ENCODE results near the gene DCC.

DCC gene

GRCh38 chr18:53408271-53408670 is 1068.3 kb downstream of the DCC start:
- H3K27ac ChIP-seq: no peak overlapping the region
- TF ChIP-seq CTCF (conservative IDR thresholded peaks at IDR 0.05): no peak

GRCh38 chr18:53411511-53411910 is 1071.5 kb downstream of the DCC start:
- no peak for TF ChIP-seq CTCF (conservative IDR thresholded peaks at IDR 0.05)
- H3K27ac ChIP-seq: no peak overlapping the region

GRCh38 chr18:53417003-53417402 is 1077.0 kb downstream of the DCC start:
- H3K27ac ChIP-seq: no peak overlapping the region
- TF ChIP-seq CTCF (conservative IDR thresholded peaks at IDR 0.05): no peak

- H3K27ac ChIP-seq: no peak overlapping the region
- no peak for TF ChIP-seq CTCF (conservative IDR thresholded peaks at IDR 0.05)
These were observed 1081.9 kb downstream of the DCC start for GRCh38 chr18:53421869-53422268.

- TF ChIP-seq CTCF (conservative IDR thresholded peaks at IDR 0.05): no peak
- H3K27ac ChIP-seq: no peak overlapping the region
These were observed 1082.9 kb downstream of the DCC start for GRCh38 chr18:53422896-53423295.

GRCh38 chr18:53426666-53427184 is 1086.7 kb downstream of the DCC start:
- TF ChIP-seq CTCF (conservative IDR thresholded peaks at IDR 0.05): no peak
- H3K27ac ChIP-seq: no peak overlapping the region

GRCh38 chr18:53441761-53442414 is 1101.9 kb downstream of the DCC start:
- no peak overlapping the region for H3K27ac ChIP-seq

More at GRCh38 chr18:53441761-53442414, 1101.9 kb downstream of the DCC start:
- no peak for TF ChIP-seq CTCF (conservative IDR thresholded peaks at IDR 0.05)
